ENCODE results near the gene RASD1. TPM values are rescaled to one million over a fixed set of nuclear protein-coding genes. Genes with fewer than 3 reads are reported as not detected.

RASD1 gene
- total RNA-seq, 2 donors from 2014 or later: 124 to 175 TPM

DNA sequence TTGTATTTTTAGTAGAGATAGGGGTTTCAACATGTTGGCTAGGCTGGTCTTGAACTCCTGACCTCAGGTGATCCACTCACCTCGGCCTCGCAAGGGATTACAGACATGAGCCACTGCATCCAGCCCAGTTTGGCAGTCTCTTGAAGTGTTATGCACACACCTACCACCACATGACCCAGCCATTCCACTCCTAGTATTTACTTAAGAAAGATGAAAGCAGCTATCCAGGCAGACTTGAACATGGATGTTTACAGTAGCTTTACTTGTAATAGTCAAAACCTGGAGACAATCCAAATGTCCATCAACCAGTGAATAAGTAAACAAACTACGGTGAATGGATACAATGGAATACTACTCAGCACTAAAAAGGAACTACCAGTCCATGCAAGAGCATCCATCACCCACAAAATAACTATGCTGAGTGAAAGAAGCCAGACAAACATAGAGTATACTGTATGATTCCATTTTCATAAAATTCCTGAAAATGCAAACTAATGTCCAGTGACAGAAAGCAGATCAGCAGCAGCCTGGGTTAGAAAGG is 37.8 kb upstream of the RASD1 start:
- H3K4me1 ChIP-seq (replicated peaks): peaks cover 11% of the 10 kb centered on the region
- H3K27ac ChIP-seq: peak overlapping the region in 1 of 2 donors; percentile 65
- peak; percentile 75 for DNase-seq (ENCODE audit: low spot score)
- TF ChIP-seq POLR2A (IDR thresholded peaks at IDR 0.05) (no peak), POLR2AphosphoS5 (IDR thresholded peaks at IDR 0.05) (peak; percentile 89)
- TF ChIP-seq, protein P1, sequence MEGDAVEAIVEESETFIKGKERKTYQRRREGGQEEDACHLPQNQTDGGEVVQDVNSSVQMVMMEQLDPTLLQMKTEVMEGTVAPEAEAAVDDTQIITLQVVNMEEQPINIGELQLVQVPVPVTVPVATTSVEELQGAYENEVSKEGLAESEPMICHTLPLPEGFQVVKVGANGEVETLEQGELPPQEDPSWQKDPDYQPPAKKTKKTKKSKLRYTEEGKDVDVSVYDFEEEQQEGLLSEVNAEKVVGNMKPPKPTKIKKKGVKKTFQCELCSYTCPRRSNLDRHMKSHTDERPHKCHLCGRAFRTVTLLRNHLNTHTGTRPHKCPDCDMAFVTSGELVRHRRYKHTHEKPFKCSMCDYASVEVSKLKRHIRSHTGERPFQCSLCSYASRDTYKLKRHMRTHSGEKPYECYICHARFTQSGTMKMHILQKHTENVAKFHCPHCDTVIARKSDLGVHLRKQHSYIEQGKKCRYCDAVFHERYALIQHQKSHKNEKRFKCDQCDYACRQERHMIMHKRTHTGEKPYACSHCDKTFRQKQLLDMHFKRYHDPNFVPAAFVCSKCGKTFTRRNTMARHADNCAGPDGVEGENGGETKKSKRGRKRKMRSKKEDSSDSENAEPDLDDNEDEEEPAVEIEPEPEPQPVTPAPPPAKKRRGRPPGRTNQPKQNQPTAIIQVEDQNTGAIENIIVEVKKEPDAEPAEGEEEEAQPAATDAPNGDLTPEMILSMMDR (IDR thresholded peaks at IDR 0.05): no peak
- H3K9me3 ChIP-seq: no peaks in the 10 kb centered on the region
- no peaks in the 10 kb centered on the region for H3K36me3 ChIP-seq
- no peak overlapping the region for H3K4me3 ChIP-seq
- WGBS: 44% methylated on average over 3 of the region's 3 CpGs
- intact Hi-C loops (cut with DNase I): no loop called here
- H3K27me3 ChIP-seq (replicated peaks; ENCODE audit: insufficient read depth): no peaks in the 10 kb centered on the region

DNA sequence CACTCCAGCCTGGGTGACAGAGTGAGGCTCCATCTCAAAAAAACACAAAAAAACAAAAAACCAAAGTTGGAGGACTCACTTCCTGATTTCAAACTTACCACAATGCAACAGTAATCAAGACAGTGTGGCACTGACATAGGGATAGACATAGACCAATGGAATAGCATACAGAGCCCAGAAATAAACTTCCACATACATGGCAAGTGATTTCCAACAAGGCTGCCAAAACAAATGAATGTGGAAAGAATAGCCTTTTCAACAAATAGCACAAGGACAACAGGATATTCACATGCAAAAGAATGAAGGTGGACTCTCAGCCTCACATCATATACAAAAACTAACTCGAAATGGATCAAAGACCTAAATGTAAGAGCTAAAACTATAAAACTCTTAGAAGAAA is 36.8 kb upstream of the RASD1 start:
- intact Hi-C loops (cut with DNase I): no loop called here
- TF ChIP-seq POLR2A (IDR thresholded peaks at IDR 0.05) (no peak), POLR2AphosphoS5 (IDR thresholded peaks at IDR 0.05) (peak; percentile 61)
- peak overlapping the region in 1 of 2 donors; percentile 41 for H3K27ac ChIP-seq
- H3K4me1 ChIP-seq (replicated peaks): peaks cover 11% of the 10 kb centered on the region
- H3K36me3 ChIP-seq: no peaks in the 10 kb centered on the region
- H3K9me3 ChIP-seq: no peaks in the 10 kb centered on the region
- H3K27me3 ChIP-seq (replicated peaks; ENCODE audit: insufficient read depth): no peaks in the 10 kb centered on the region
- no peak overlapping the region for H3K4me3 ChIP-seq
- 58% methylated on average over 1 of the region's 1 CpG for WGBS
- no peak for DNase-seq (ENCODE audit: low spot score)

DNA sequence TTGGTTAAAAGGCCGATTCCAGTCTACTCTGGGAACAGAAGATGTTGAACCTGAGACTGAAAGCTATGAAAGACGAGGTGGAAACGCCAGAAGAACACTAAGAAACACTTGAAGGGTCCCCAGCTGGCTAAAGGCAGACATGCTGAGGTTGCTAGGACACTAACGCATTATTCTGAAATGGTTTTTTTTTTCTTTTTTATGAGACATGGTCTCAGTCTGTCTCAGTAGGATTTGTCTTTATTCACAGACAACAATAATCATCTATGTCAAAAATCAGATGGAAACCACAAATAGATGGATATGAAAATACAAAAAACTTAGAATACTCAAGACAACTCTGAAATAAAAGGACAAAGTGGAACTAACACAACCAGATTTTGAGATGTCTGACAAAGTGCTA is 35.0 kb upstream of the RASD1 start:
- no peak for DNase-seq (ENCODE audit: low spot score)
- WGBS: 73% methylated on average over 4 of the region's 4 CpGs
- H3K9me3 ChIP-seq: no peaks in the 10 kb centered on the region
- peaks cover 10% of the 10 kb centered on the region for H3K4me1 ChIP-seq (replicated peaks)
- H3K4me3 ChIP-seq: no peak overlapping the region
- no peak for TF ChIP-seq POLR2A (IDR thresholded peaks at IDR 0.05)
- TF ChIP-seq, protein P1 (IDR thresholded peaks at IDR 0.05): no peak
- no peak for TF ChIP-seq POLR2AphosphoS5 (IDR thresholded peaks at IDR 0.05)
- no peaks in the 10 kb centered on the region for H3K36me3 ChIP-seq
- intact Hi-C loops (cut with DNase I): no loop called here
- H3K27ac ChIP-seq: no peak overlapping the region
- H3K27me3 ChIP-seq (replicated peaks; ENCODE audit: insufficient read depth): no peaks in the 10 kb centered on the region

DNA sequence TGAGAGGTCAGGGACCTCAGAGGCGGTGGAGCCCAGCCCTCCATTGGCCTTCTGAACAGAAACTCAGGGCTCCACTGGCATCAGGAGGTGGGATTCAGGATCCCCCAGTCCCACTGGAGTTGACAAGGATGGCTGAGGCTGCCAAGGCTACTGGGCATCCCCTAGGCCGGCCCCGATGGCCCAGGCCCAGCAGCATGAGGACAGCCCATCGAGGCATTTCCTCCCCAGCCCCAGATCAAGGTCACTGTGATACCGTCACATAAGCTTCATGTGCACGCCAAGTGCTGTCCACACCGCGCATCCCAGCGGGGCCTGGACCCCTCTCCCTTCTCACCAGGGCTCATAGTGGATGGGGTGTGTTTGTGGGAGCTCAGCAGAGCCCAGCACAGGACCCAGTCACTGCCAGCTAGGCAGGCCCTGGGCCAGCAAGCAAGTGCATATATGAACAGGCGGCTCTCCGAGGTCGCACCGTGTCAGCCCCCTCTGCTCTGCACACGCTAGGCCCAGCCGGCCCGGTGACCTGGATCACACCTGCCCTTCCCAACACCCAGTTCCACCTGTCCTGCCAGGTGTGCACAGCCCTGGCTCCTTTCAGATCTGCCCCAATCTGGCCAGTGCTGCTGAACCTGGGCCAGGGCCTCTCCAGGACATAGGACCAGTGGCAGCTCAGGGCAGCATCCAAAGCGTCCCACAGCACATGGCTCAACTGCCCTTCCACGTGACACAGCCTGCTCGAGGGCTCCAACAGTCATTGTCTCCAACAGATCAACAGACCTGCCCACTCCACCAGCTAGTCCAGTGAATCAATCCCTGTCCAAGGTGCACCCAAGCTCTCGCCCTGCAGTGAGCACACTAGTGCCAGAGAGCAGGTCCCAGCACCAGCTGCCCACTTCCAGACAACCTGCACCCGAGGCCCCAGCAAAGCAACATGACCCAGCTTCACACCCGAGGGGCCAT is 32.8 kb upstream of the RASD1 start:
- no peak overlapping the region for H3K4me3 ChIP-seq
- WGBS: 91% methylated on average over 22 of the region's 22 CpGs
- H3K27ac ChIP-seq: no peak overlapping the region
- H3K9me3 ChIP-seq: no peaks in the 10 kb centered on the region
- no peak for DNase-seq (ENCODE audit: low spot score)
- TF ChIP-seq POLR2AphosphoS5 (IDR thresholded peaks at IDR 0.05): no peak
- TF ChIP-seq POLR2A (IDR thresholded peaks at IDR 0.05): no peak
- TF ChIP-seq, protein P1 (IDR thresholded peaks at IDR 0.05): no peak
- intact Hi-C loops (cut with DNase I): no loop called here
- no peaks in the 10 kb centered on the region for H3K27me3 ChIP-seq (replicated peaks; ENCODE audit: insufficient read depth)
- H3K4me1 ChIP-seq (replicated peaks): peaks cover 8% of the 10 kb centered on the region
- H3K36me3 ChIP-seq: no peaks in the 10 kb centered on the region

DNA sequence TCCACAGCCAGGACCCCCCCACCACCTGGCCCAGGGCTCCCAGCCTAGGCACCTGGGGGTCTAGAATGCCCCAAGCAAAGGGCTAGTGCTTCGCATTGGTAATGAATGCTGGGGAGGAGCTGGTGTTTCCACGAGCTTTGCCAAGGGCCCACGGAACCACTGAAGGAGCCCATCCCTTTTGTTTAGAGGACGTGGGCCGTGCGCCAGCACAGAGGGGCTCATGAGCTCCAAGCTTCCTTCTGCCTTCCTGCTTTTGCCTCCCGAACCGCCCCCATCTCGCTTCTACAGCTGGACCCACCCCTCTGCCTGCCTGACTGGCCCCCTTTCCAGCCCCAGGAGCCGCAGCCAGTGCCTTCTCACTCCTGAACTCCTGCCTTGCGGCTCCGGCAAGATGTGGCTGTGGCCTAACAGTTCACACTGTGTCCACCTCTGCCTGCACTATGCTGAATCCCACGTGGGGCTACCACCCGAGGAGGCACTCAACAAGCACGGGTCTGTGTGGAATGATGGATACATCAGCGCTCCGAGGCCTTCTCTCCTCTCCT is 31.8 kb upstream of the RASD1 start:
- Histone ChIP-seq H3K4me1 (replicated peaks) (peaks cover 8% of the 10 kb centered on the region), H3K27me3 (replicated peaks; ENCODE audit: insufficient read depth) (no peaks in the 10 kb centered on the region), H3K4me3 (no peak overlapping the region), H3K9me3 (no peaks in the 10 kb centered on the region), H3K27ac (no peak overlapping the region), H3K36me3 (no peaks in the 10 kb centered on the region)
- intact Hi-C loops (cut with DNase I): no loop called here
- WGBS: 88% methylated on average over 17 of the region's 17 CpGs
- TF ChIP-seq, protein P1 (IDR thresholded peaks at IDR 0.05): no peak
- TF ChIP-seq POLR2A (IDR thresholded peaks at IDR 0.05): no peak
- no peak for TF ChIP-seq POLR2AphosphoS5 (IDR thresholded peaks at IDR 0.05)
- no peak for DNase-seq (ENCODE audit: low spot score)
